Measurements from ENCODE around the gene CIB1. TPM values are rescaled to one million over a fixed set of nuclear protein-coding genes. Genes with fewer than 3 reads are reported as not detected.

Gene CIB1
- 31.0 and 32.5 TPM in 2 replicates for total RNA-seq

DNA sequence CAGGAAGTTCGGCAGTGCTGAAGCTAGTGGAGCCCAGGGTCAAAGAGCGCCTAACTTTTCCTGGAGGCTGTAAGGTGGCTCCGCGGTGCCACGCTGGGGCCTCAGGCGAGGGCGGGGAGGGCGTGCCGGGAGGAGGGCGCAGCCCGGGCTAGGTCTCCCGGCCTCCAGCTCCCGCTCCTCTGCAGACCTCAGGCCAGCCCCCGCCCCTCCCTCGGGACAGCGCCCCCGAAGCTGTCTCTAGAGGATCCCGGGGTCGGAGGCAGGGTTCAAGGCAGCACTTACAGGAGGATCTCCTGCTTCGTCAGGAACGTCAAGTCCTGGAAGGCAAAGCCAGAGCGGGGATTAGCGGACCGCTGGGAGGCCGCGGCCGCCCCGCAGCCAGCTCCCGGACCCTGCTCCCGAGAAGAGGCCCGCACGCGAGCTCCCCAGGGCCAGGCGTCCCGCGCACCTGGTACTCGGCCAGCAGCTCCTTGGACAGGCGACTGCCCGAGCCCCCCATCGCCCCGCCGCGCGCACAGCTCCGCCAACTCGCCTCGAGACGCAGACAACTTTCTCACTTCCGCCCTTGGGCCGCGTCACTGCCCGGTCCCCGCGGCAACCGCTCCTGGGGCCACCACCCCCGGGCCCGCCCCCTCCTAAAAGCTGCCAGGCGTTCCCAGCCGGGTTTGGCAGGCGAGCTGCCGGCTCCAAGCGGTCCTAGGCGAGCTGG is at the start of gene CIB1:
TSS of gene CIB1 (minus strand) at position 555 of the 709 bp plus-strand sequence. CDS start at position 499, 56 bp downstream.

DNA sequence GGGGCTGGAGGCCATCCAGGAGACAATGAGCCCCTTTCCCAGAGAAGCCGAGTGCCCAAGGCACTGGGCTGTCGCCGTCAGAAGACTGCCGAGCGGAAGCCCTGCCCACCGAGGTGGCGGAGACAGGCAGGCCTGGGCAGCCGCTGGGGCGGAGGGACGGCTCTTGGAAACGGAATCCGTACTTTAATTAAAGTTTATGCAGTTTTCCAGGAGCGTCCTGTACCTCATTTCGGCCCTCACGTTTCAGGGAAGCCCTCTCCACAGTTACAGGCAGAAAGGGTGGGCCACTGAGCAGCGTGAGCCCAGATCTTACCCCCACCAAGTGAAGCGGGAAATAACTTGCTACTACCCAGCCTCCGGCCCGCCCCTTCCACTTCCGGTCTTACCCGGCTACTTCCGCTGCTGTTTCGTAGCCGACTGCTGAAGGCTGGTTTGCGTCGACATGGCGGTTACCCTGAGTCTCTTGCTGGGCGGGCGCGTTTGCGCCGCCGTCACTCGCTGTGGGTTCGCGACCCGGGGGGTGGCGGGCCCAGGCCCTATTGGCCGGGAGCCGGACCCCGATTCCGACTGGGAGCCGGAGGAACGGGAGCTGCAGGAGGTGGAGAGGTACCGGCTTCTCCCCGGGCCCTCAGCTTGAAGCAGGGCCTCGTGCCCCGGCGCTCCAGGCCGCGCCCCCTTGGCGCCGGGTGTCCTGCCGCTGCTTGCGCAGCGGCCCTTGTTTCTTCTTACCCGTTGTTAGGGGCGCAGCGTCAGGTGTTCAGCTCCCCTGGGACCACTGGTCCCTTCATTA is 31.7 kb upstream of the CIB1 start, which contains the start of gene NGRN:
TSS of gene NGRN (plus strand) at position 402 of the 790 bp plus-strand sequence. CDS start at position 443, 41 bp downstream.

GRCh38 chr15:90249203-90249863 is 15.6 kb upstream of the CIB1 start, which contains the start of gene TTLL13:
TSS of gene TTLL13 (plus strand) at chr15:90249556. CDS start at chr15:90250631, 1,075 bp downstream.

DNA sequence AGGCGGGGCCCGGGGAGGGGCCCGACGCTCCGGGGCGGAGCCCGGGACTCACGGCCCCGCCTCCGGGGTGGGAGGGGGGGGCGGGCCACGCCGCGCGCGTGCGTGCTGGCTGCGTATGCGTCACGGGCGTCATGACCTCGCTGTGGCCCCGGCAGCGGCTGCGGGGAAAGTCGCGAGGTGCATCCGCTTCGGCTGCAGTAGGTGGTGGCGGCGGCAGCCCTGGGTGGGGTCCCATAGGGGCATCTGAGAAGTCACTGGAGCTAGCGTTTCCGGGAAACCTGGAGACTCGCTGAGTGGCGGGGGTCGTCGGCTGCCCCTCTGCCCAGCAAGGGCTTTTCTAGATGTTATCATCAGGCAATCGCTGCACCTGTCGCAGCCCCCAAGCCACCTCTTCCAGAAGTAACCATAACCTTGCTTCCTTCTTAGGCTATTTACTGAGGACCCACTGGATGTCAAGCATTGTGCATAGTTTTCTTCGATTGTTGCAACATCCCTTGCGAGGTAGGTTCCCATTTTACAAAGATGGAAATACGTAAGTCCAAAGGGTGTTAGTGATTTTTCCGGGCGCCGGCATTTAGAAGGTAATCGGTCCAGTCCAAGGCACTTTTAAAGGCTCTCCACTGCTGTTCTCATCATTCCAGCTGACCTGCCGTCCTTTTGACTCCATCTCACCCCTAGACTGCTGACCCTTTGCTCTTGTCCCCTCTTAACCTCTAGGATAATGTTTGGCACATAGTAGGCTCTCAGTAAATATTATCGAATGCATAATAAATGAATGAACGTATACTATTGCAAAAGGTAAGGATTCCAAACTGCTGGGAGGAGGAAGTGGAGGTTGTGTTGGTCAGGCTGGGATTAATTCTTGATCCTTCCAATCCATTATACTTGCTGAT is 601 bp upstream of the CIB1 start, which contains the start of gene GDPGP1:
TSS of gene GDPGP1 (plus strand) at position 114 of the 893 bp plus-strand sequence. CDS start 6,700 bp downstream, outside the sequence.

GRCh38 chr15:90201130-90201943 is 32.4 kb downstream of the CIB1 start, which contains the start of gene SEMA4B:
TSS of gene SEMA4B (plus strand) at chr15:90201330. CDS start at chr15:90201579, 249 bp downstream.

Small RNA genes lying within 50 kb of the gene (small RNA-seq; reads per million reads assigned to genes)
- gene AC091167.3: not detected

Other genes starting within 250 kb of the CIB1 start
- gene ZNF710, start 232.6 kb downstream of the CIB1 start, total RNA-seq: 7.5 and 8.2 TPM in 2 replicates
- 70.0 and 79.3 TPM in 2 replicates for gene IDH2, start 131.5 kb downstream of the CIB1 start, total RNA-seq
- gene SEMA4B, start 32.6 kb downstream of the CIB1 start, total RNA-seq: 20.0 and 21.2 TPM in 2 replicates
- 6.4 and 10.4 TPM in 2 replicates for gene GDPGP1, start 268 bp upstream of the CIB1 start, total RNA-seq
- gene TTLL13, start 15.6 kb upstream of the CIB1 start, total RNA-seq: 0.11 and 0.13 TPM in 2 replicates
- 58.3 and 63.7 TPM in 2 replicates for gene NGRN, start 31.7 kb upstream of the CIB1 start, total RNA-seq
- gene ZNF774, start 118.3 kb upstream of the CIB1 start, total RNA-seq: 1.8 and 2.8 TPM in 2 replicates
- gene IQGAP1, start 154.3 kb upstream of the CIB1 start, total RNA-seq: 284 and 290 TPM in 2 replicates